ENCODE measurements around the gene VAV3. TPM values are rescaled to one million over a fixed set of nuclear protein-coding genes. Genes with fewer than 3 reads are reported as not detected.

VAV3 gene
- polyA plus RNA-seq, 1 experiment, result not detected

DNA sequence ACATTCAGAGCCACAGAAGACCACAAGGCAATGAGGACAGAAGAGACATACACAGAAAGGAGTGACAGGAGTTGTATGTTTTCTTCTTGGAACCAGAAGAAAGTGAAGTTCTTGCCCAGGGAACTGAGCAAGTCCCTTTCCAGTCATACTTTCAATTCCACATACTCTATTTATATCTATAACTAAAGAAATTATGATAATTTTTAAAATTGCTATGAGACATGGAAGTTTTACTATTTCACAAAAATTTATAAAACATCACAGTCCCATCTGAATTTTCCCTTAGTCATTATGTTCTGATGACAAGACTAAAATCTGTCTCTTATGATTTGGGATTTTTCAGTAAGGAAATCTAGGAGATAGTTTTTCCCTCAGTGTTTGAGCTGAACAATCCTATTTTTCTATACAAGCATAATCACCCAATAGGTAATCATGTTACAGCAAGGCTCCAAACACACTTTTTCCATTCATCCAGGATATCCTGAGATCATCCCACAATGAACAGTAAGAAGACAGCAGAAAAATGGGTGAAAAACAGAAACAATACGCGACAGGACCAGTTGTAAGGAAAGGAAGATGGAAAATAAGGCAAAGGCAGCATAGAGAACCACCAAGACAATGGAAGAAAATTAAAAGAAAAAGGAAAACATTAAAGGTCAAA, 154.6 kb downstream of the VAV3 start:
- Histone ChIP-seq H3K27me3 (ENCODE audit: control insufficient read depth, insufficient read depth, low read length) (no peaks in the 10 kb centered on the region), H3K36me3 (ENCODE audit: control insufficient read depth, insufficient read depth, low read length) (no peaks in the 10 kb centered on the region), H3K4me3 (ENCODE audit: low read depth, low read length) (no peak overlapping the region)
- TF ChIP-seq, protein P1, sequence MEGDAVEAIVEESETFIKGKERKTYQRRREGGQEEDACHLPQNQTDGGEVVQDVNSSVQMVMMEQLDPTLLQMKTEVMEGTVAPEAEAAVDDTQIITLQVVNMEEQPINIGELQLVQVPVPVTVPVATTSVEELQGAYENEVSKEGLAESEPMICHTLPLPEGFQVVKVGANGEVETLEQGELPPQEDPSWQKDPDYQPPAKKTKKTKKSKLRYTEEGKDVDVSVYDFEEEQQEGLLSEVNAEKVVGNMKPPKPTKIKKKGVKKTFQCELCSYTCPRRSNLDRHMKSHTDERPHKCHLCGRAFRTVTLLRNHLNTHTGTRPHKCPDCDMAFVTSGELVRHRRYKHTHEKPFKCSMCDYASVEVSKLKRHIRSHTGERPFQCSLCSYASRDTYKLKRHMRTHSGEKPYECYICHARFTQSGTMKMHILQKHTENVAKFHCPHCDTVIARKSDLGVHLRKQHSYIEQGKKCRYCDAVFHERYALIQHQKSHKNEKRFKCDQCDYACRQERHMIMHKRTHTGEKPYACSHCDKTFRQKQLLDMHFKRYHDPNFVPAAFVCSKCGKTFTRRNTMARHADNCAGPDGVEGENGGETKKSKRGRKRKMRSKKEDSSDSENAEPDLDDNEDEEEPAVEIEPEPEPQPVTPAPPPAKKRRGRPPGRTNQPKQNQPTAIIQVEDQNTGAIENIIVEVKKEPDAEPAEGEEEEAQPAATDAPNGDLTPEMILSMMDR (IDR thresholded peaks at IDR 0.05; ENCODE audit: insufficient read depth, low read depth, low read length), result no peak
- POLR2A ChIA-PET, result no interaction called here
- no peak for DNase-seq (ENCODE audit: low read depth)
- CTCF ChIA-PET, result no interaction called here

DNA sequence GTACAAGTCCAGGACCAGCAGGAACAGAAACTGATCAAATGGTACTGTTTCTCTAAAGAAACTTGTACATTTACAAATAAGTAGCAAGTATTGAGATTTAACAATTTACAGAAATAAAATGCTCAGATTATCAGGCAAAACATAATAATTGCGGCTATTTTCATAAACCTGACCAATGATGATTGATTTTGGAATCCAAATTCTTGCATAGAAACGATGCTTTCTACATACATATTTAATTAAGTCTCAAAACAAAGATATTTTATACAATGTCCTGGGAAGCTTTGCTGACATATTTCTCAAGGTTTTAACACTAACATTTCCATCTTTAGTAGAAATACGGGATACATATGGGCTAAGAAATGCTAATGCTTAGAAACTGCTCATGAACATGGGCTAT, 157.1 kb downstream of the VAV3 start:
- no peaks in the 10 kb centered on the region for H3K27me3 ChIP-seq (ENCODE audit: control insufficient read depth, insufficient read depth, low read length)
- ChIA-PET POLR2A (no interaction called here), CTCF (no interaction called here)
- no peaks in the 10 kb centered on the region for H3K36me3 ChIP-seq (ENCODE audit: control insufficient read depth, insufficient read depth, low read length)
- H3K4me3 ChIP-seq (ENCODE audit: low read depth, low read length), result no peak overlapping the region
- DNase-seq (ENCODE audit: low read depth), result no peak
- TF ChIP-seq, protein P1 (IDR thresholded peaks at IDR 0.05; ENCODE audit: insufficient read depth, low read depth, low read length), result no peak

- TF ChIP-seq, protein P1 (IDR thresholded peaks at IDR 0.05; ENCODE audit: insufficient read depth, low read depth, low read length), result no peak
- Histone ChIP-seq H3K4me3 (ENCODE audit: low read depth, low read length) (no peak overlapping the region), H3K27me3 (ENCODE audit: control insufficient read depth, insufficient read depth, low read length) (no peaks in the 10 kb centered on the region), H3K36me3 (ENCODE audit: control insufficient read depth, insufficient read depth, low read length) (no peaks in the 10 kb centered on the region)
- DNase-seq (ENCODE audit: low read depth), result no peak
- ChIA-PET POLR2A (no interaction called here), CTCF (no interaction called here)
Observed at GRCh38 chr1:107807405-107807804, 157.6 kb downstream of the VAV3 start.

DNA sequence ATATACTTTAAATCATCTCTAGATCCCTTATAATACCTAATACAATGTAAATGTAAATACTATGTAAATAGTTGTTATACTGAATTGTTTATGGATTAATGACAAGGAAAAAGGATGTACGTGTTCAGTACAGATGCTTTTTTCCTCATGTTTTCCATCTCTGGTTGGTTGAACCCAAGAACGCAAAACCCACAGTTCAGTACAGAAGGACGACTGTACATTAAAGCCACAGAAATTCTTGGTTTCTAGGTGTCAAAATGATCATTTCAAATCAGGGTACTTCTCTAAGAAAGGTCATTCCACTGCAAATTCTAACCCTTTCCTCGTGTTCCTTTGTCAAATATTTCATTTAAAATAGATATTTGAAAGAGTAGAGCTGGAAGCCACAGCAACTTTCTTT, 158.1 kb downstream of the VAV3 start:
- H3K27me3 ChIP-seq (ENCODE audit: control insufficient read depth, insufficient read depth, low read length), result no peaks in the 10 kb centered on the region
- H3K4me3 ChIP-seq (ENCODE audit: low read depth, low read length), result no peak overlapping the region
- CTCF ChIA-PET, result no interaction called here
- POLR2A ChIA-PET, result no interaction called here
- TF ChIP-seq, protein P1 (IDR thresholded peaks at IDR 0.05; ENCODE audit: insufficient read depth, low read depth, low read length), result no peak
- no peak for DNase-seq (ENCODE audit: low read depth)
- H3K36me3 ChIP-seq (ENCODE audit: control insufficient read depth, insufficient read depth, low read length), result no peaks in the 10 kb centered on the region

DNA sequence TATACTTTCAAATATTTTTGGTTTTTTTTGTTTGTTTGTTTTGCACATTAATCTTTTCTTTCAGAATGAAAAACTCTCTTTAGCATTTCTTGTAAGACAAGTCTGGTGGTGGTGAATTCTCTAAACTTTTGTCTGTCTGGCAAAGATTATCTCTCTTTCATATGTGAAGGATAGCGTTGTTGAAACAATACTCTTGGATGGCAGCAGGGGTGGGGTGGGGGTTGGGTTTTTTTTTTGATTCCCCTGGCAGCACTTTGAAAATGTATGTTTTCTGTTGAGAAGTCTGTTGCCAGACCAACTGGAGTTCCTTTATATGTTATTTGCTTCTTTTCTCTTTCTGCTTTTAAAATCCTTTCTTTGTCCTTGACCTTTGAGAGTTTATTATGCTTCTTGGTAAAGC, 160.2 kb downstream of the VAV3 start:
- H3K36me3 ChIP-seq (ENCODE audit: control insufficient read depth, insufficient read depth, low read length), result no peaks in the 10 kb centered on the region
- ChIA-PET POLR2A (no interaction called here), CTCF (no interaction called here)
- no peaks in the 10 kb centered on the region for H3K27me3 ChIP-seq (ENCODE audit: control insufficient read depth, insufficient read depth, low read length)
- no peak for DNase-seq (ENCODE audit: low read depth)
- TF ChIP-seq, protein P1 (IDR thresholded peaks at IDR 0.05; ENCODE audit: insufficient read depth, low read depth, low read length), result no peak
- H3K4me3 ChIP-seq (ENCODE audit: low read depth, low read length), result no peak overlapping the region

All from BJ (cell line).